Stimulated activated CD8-positive, alpha-beta memory T cell treated with anti-CD3 and anti-CD28 coated beads, Interleukin-2, amount 100 ng/mL, for 48 hours (primary cell): ENCODE results near the gene DDIAS.
"Not testable (repeated sequence)": the region's sequence is repeated elsewhere in the genome, so short reads cannot be mapped to it uniquely, and the experiment has no call there.

Experiments used
- DNase-seq, 2 donors: peaks; one replicate each; pipeline ENCODE4 v3.0.0-alpha.2; 2020; ENCODE audit warnings: low read depth in 2 of 2

Gene DDIAS

DNA sequence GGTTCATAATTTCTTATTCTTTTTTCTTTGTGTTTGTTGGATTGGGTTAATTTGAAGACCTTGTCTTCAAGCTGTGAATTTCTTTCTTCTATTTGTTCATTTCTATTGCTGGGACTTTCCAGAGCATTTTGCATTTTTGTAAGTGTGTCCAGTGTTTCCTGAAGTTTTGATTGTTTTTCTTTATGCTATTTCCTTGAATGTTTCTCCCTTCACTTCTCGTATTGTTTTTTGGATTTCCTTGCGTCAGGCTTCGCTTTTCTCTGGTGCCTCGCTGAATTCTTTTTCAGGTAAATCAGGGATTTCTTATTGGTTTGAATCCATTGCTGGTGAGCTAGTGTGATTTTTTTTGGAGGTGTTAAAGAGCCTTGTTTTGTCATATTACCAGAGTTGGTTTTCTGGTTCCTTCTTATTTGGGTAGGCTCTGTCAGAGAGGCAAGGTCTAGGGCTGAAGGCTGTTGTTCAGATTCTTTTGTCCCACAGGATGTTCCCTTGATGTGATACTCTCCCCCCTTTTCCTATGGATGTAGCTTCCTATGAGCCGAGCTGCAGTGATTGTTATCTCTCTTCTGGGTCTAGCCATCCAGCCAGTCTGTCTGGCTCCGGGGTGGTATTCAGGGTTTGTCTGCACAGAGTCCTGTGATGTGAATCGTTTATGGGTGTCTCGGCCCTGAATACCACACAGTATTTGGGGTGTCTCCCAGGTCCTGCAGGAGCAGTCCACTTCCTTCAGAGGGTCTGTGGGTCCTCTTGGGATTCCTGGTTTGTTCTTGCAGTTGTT is 21.0 kb downstream of the DDIAS start:
- DNase-seq: not testable (repeated sequence)

DNA sequence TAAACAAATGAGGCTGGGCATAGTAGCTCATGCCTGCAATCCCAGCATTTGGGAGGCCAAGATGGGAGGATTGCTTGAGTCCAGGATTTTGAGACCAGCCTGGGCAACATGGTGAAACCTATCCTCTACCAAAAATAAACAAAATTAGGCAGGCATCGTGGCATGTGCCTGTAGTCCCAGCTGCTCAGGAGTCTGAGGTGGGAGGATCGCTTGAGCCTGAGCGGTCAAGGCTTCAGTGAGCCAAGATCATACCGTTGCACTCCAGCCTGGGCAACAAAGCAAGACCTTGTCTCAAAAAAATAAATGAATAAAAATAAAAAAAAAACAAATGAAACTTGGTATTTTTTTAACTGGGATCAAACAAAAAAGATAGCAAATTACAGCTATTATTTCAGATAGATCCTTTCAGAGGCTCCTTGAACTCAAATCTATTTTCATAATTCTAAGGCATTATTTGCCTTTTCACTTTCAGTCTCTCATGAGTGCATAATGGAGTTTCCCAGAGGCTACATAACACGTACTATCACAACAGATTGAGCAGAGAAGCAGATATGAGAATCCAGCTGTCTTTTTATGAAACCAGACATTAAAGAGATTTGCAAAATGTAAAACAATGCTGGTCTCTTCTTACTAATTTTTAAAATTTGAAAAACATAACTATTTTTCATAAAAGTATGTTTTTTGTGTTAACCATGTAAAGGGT is 23.1 kb downstream of the DDIAS start:
- DNase-seq: no peak

DNA sequence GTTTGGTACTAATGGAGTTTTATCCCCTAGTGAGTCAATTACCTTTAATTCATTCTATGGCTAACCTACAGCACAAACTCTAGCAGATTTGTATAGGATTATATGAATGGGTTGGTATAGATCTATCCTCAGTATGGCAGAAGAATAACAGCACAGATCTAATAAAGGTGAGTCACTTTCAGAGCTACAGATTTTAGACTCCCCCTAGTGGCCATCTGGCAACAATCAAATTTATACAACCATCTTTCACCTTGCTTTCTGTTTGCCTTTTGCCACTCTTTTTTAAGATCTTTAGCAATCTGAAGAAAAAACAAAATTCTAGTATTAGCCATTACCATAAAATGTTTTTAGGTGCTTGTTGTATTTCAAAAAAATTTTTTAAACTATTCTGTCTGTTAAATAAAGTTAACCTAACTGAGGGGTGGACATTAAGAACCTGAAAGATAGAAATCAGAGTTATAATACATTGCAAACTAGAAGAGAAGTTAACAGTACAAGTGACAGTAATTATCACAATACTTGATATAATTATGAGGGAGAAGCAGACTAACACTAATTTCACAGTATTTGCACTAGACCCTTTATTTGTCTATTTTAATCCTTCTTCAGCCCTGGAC is 25.8 kb downstream of the DDIAS start:
- no peak for DNase-seq

DNA sequence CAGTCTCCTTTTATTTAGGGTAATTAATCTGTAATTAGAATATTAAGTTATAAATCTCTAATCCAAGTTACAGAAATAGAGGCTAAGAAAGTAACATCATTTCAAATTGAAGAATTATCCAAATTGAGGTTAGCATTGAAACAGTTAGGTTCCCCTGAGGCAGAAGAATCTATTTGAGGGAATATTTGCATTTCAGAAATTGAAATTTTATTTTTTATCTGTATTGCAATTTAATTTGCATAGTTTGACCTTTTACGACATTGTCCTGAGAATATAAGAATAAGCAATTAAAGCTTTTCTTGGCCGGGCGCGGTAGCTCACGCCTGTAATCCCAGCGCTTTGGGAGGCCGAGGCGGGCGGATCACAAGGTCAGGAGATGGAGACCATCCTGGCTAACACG is 27.6 kb downstream of the DDIAS start:
- DNase-seq: no peak

DNA sequence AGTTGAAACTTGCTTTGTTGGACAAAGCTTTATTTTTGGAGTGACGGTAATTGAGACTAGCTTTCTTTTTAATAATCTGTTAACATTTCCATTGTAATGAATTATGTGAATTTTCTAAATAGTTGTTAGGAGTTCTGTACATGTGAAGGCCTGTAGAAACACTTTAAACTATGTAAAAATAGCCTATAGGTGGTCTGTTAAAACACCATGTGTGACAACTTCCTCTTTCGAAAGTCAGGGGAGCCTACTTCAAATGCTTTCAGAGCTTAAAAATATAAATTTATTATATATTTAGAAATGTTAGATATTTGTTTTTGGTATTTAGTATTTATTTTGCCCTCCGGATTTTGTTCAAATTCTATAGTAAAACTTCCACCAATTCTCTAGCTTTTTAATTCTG is 28.7 kb downstream of the DDIAS start:
- no peak for DNase-seq

DNA sequence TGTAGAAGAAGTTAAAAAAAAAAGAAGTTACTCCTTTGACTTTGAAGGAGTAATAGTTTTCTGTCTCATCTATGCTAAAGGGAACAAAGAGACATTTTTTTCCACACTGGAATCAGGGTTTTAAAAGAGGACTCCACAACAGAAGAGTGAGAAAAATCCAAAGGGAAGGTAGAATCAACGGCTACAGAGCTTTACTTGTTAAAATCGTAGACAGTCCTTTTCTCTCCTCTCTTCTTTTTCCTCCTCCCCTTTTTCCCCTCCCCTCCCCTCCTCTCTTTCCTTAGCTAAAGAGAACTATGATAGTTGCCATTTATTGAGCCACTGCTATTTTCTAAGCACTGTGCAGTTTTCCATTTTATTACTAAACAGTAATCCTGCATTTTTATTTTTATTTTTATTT is 29.2 kb downstream of the DDIAS start:
- DNase-seq: no peak

DNA sequence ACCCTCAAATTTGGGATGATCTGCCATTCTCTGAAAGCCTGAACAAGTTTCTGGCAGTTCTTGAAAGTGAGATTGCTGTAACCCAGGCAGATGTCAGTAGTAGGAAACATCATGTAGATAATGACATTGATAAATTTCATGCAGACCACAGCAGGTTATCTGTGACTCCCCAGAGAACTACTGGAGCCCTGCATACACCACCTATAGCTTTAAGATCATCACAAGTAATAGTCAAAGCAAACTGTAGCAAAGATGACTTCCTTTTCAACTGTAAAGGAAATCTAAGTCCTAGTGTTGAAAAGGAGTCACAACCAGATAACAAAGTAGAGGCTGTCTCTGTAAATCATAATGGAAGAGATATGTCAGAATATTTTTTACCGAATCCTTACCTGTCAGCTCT is 31.0 kb downstream of the DDIAS start:
- no peak for DNase-seq

DNA sequence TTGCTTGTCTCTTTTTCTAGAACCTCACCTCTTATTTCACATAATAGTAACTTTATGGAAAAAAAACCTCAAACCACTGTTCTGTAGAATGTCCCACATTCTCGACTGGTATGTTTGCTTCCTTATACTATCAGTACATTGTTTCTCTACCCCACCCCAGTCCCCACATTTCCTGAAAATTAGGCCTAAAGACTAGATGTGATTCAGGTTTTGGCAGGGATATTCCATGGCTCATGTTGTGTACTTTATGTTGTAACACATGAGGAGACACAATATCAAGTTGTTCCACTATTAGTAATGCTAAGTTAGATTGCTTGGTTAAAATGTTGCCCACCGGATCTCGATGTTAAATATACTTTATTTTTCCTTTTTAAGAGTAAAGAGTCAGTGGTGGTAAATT is 34.7 kb downstream of the DDIAS start:
- no peak for DNase-seq

DNA sequence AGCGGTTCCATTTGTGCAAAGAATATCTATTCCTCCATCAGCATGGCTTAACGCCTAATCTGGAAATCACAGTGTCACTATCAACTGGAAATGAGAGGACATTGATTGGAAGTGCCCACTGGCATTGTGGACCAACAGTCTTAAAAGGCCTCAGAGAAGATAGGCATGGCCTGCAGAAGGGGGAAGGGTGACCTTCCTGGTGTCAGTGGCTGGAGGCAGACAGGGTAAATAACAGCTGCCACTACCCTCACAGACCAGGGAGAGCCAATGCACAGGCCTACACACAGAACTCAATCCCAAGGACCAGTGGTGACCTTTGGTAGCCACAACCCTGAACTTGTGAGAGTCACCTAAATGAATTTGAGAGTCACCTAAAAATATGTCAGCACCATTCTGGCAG is 36.0 kb downstream of the DDIAS start:
- DNase-seq: no peak

DNA sequence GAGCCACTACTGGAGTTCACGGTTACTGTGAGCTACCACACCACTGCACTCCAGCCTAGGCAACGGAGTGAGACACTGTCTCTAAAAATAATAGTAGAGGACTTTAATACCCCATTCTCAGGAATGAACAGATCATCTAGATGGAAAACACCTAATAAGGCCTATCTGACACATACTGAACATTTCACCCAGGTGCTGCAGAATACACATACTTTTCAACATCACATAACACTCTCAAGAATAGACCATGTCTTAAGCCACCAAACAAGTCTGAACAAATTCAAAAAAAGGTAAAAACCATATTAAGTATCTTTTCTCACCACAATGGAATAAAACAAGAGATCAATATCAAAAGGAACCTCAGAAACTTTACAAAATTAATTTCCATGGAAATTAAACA is 37.9 kb downstream of the DDIAS start:
- DNase-seq: no peak

DNA sequence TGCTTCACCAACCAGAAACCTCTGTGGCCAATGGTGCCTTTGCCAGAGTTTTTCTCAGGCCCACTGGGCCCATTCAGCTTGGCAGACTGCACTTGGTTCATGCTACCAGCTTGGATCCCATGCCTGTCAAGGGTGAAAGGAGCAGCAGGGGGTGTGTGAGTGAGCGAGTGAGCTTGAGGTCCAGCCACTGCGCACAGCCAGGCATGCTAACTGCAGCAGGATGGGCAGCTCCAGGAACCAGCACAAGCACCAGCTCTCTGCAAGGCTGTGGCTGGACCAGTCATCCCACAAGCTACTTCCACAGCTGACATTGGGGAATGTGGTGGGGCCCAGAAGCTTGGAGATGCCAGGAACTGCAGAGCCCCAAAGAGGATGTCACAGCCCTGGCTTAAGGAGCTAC is 40.8 kb downstream of the DDIAS start:
- no peak for DNase-seq

DNA sequence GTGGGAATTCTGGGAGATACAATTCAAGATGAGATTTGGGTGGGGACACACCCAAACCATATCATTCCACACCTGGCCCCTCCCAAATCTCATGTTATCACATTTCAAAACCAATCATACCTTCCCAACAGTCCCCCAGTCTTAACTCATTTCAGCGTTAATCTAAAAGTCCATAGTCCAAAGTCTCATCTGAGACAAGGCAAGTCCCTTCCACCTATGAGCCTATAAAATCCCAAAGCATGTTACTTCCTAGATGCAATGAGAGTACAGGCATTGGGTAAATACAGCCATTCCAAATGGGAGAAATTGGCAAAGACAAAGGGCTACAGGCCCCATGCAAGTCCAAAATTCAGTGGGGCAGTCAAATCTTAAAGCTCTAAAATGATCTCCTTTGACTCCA is 41.9 kb downstream of the DDIAS start:
- not testable (repeated sequence) for DNase-seq

DNA sequence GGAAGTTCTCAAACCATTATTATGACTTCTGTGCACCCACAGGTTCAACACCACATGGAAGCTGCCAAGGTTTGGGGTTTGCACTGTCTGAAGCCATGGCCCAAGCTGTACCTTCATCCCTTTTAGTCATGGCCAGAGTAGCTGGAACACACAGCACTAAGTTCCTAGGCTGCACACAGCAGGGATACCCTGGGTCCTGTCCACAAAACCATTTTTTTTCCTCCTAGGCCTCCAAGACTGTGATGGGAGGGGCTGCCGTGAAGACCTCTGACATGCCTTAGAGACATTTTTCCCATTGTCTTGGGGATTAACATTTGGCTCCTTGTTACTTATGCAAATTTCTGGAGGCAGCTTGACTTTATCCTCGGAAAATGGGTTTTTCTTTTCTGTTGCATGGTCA is 42.7 kb downstream of the DDIAS start:
- DNase-seq: no peak

DNA sequence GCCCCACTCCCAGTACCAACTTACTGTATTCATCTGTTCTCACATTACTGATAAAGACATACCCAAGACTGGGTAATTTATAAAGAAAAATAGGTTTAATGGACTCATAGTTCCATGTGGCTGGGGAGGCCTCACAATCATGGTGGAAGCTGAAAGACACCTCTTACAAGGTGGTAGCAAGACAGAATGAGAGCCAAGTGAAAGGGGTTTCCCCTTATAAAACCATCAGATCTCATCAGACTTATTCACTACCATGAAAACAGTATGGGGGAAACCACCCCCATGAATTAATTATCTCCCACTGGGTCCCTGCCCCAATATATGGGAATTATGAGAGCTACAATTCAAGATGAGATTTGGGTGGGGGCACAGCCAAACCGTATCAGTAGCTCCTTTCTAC is 43.5 kb downstream of the DDIAS start:
- not testable (repeated sequence) for DNase-seq

DNA sequence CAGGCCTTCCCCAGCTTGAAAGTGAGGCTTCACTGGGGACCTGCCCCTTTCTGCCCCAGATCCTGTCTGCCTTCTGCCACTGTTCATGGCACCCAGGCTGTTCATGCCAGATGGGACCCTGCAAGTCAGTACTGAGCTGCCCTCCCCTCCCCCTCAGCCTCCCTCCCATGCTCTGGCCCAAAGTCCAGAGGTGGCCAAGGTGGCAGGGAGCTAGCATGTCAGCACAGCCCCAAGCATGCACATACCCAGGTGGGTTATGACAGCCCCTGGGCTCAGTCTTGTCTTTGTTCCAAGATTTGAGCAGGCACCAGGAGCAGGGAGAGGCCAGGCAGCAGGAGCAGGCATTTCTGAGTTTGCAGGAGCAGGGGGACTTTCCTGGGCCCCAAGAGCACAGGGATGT is 44.1 kb downstream of the DDIAS start:
- no peak for DNase-seq

DNA sequence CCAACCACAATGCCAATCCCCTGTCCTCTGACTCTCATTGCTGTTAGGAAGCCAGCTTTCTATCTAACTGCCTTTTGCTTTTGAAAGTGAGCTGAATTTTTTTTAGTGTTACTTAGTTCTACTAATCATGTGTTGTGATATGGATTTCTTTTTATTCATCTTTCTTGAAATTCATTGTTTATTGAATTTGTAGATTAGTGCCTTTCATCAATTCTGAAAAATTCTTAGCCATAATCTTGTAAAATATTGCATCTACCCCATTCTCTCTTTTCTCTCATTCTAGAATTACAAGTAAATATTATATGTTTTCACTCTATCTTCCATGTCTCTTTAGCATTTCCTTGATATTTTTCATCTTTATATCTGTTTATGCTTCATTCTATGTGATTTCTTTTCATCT is 47.8 kb downstream of the DDIAS start:
- no peak for DNase-seq

DNA sequence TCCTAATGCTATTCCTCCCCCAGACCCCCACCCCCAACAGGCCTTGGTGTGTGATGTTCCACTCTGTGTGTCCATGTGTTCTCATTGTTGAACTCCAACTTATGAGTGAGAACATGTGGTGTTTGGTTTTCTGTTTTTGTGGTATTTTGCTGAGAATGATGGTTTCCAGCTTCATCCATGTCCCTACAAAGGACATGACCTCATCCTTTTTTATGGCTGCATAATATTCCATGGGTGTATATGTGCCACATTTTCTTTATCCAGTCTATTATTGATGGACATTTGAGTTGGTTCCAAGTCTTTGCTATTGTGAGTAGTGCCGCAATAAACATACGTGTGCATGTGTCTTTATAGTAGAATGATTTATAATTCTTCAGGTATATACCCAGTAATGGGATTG is 49.0 kb downstream of the DDIAS start:
- not testable (repeated sequence) for DNase-seq

DNA sequence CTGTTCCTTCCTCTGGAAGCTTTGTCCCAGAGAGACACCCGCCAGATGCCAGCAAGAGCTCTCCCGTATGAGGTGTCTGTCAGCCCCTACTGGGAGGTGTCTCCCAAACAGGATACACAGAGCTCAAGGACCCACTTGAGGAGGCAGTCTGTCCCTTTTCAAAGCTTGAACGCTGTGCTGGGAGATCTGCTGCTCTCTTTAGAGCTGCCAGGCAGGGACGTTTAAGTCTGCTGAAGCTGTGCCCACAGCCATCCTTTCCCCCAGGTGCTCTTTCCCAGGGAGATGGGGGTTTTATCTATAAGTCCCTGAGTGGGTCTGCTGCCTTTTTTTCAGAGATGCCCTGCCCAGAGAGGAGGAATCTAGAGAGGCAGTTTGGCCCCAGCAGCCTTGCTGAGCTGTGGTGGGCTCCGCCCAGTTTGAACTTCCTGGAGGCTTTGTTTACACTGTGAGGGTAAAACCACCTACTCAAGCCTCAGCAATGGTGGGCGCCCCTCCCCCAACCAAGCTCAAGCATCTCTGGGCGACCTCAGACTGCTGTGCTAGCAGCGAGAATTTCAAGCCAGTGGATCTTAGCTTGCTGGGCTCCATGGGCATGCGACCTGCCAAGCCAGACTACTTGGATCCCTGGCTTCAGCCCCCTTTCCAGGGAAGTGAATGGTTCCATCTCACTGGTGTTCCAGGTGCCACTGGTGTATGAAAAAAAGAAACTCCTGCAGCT is 54.4 kb downstream of the DDIAS start:
- peak; percentile 41 to 54 for DNase-seq

DNA sequence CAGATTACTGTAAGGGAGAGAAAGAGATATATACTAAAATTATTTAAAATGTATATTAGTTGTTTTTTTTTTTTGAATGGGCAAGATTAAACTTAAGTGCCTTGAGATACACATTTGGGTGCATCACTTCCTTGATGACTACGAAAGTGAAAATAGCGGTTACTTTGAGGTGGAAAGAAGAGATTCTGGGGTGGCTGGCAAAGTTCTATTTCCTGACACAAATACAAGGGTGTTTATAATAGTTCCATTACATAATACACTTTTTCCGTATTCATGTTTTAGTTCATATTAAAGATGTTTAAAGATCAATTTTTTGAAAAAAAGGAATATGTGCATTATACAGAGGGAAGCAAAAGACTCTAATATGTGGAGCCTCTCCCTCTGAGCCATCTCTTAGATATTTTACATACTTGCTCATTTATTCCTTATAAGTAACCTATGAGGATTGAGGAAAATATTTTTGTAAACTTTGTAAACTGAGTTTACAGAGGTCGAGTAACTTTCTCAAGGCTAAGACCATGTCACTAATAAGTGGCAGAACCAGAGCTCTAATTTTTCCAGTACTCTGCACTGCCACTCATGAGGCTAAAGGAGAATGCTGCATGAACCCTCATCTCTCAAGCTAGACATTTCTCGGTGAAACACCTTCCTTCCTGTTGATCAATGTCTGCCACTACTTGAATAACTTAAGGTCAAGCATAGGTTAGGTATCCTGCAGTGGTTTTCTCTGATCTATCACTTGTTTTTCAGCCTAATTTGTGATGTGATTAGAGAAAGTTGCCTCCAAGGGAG is 58.6 kb downstream of the DDIAS start:
- DNase-seq: no peak

DNA sequence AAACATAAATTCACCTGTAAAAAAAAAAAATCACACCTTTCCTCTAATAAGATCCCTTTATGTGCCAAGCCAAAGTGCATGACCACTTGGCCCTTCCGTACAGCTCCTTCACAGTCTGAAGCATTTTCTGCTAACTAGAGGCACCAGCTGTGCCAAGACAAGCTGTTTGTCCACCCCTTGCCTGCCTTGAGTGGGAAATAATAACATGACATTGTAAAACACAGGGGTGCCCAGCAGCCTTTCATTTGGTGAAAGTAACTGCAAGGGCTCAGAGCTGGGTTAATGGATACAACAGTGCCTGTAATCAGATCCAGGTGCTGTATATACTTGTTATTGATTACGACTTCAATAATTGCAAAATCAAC is 59.2 kb downstream of the DDIAS start:
- DNase-seq: no peak

DNA sequence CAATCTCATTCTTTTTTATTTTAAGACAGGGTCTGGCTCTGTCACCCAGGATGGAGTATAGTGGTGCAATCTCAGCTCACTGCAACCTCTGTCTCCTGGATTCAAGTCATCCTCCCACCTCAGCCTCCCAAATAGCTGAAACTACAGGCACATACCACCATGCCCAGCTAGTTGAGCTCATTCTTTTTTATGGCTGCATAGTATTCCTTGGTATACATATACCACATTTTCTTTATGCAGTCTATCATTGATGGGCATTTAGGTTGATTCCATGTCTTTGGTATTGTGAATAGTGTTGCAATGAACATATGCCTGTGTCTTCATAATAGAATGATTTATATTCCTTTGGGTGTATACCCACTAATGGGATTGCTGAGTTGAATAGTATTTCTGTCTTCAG is 60.5 kb downstream of the DDIAS start:
- not testable (repeated sequence) for DNase-seq

DNA sequence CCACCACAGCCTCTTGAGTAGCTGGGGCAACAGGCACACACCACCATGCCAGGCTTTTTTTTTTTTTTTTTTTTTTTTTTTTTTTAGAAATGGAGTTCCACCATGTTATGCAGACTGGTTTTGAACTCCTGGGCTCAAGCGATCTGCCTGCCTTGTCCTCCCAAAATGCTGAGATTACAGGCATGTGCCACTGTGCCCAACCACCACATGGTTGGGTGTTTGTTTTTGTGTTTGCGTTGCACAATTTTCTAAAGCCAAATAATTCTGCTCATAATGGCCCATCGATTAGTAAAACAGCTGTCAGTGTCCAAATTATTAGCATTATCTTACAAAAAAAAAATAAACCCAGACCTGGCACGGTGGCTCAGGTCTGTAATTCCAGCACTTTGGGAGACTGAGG is 65.8 kb downstream of the DDIAS start:
- no peak for DNase-seq
